K562 (cell line): ENCODE measurements around the gene ZFP57. TPM values are rescaled to one million over a fixed set of nuclear protein-coding genes. Genes with fewer than 3 reads are reported as not detected.

ENCODE experiments used
- ATAC-seq: fragments of 200-7000 bp; cut with Tn5 transposase; 3 replicates; pipeline ENCODE4 v1.9.1; 2020; ENCODE audit warnings: moderate library complexity
- BruUV-seq: library from RNA; stranded (reverse); fragments of 400-500 nt; replicated peaks from 2 replicates; lab custom pipeline; 2021; lab: Mats Ljungman, UMichigan
- CTCF ChIA-PET: fragments of 300-600 bp; formaldehyde crosslinking; extraction: SDS; loops from one replicate; lab custom pipeline; 2021; ENCODE audit warnings: low intra/inter-chr PET ratio; lab: Yijun Ruan, JAX
- POLR2A ChIA-PET: fragments of 300-600, 350-650 bp; sonication (Branson Sonifier 250); formaldehyde crosslinking; extraction: SDS; loops from one replicate; lab custom pipeline; 2021; ENCODE audit warnings: antibody characterized with exemption, inconsistent platforms; lab: Yijun Ruan, JAX
- DNase-seq, 4 experiments: peaks; one replicate each; pipeline versions ENCODE4 v3.0.0 to v3.0.0-alpha.2; 2011 to 2018; ENCODE audit warnings: low spot score in 3 of 4, mixed read lengths in 3 of 4; ENCODE audit errors: extremely low read depth in 1 of 4
- FAIRE-seq: peaks from 2 replicates; lab custom pipeline; 2011; peaks lifted over from hg19 to GRCh38; lab: Jason Lieb, UNC
- H2AFZ ChIP-seq: 2 replicates; pipeline ENCODE4 v1.6.0; 2011; ENCODE audit warnings: low read depth, low read length, control low read depth, inconsistent platforms
- H3K27ac ChIP-seq: fragments of 200-600 bp; 3 replicates; pipeline ENCODE4 v1.8.0; 2011; ENCODE audit warnings: low read depth, mild to moderate bottlenecking, control low read depth, inconsistent platforms, low read length, moderate library complexity, mixed read lengths; ENCODE audit errors: extremely low read depth
- H3K27me3 ChIP-seq, 2 experiments: fragments of 300-600 bp in 1 of 2; 2 replicates in 1 of 2; 3 replicates in 1 of 2; pipeline versions ENCODE4 v1.6.0 to v1.8.0; 2011; ENCODE audit warnings: inconsistent platforms in 2 of 2, low read length in 2 of 2, mild to moderate bottlenecking in 1 of 2, mixed read lengths in 1 of 2, moderate library complexity in 1 of 2; ENCODE audit not compliant: control insufficient read depth in 2 of 2, insufficient read depth in 2 of 2
- H3K36me3 ChIP-seq: fragments of 300-600 bp; 3 replicates; pipeline ENCODE4 v1.8.0; 2011; ENCODE audit warnings: mild to moderate bottlenecking, low read length, inconsistent platforms; ENCODE audit not compliant: control insufficient read depth, insufficient read depth
- H3K4me1 ChIP-seq, 2 experiments: fragments of 200-600 bp in 1 of 2; replicated peaks in 1 of 2; 2 replicates in 1 of 2; 3 replicates in 1 of 2; pipeline versions ENCODE4 v1.5.1 to v1.8.0; 2011; ENCODE audit warnings: inconsistent platforms in 2 of 2, low read length in 2 of 2, mild to moderate bottlenecking in 1 of 2, mixed read lengths in 1 of 2, moderate library complexity in 1 of 2; ENCODE audit not compliant: control insufficient read depth in 2 of 2, insufficient read depth in 2 of 2
- H3K4me2 ChIP-seq: 2 replicates; pipeline ENCODE4 v1.6.1; 2011; ENCODE audit warnings: low read length, control low read depth, inconsistent platforms, mixed read lengths; ENCODE audit not compliant: insufficient read depth
- H3K4me3 ChIP-seq: fragments of 200-600 bp; sonication (generic), shearing (Covaris generic); 2 replicates; pipeline ENCODE4 v1.5.1; 2016; ENCODE audit warnings: control low read depth, inconsistent platforms
- H3K79me2 ChIP-seq: fragments of 200-600 bp; 3 replicates; pipeline ENCODE4 v1.8.0; 2011; ENCODE audit warnings: low read length, inconsistent platforms; ENCODE audit not compliant: control insufficient read depth, insufficient read depth
- H3K9ac ChIP-seq, 2 experiments: 2 replicates each; pipeline versions ENCODE4 v1.6.0 to v1.6.1; 2011; ENCODE audit warnings: low read depth in 2 of 2, low read length in 2 of 2, control low read depth in 1 of 2, inconsistent platforms in 1 of 2, mild to moderate bottlenecking in 1 of 2, mixed read lengths in 1 of 2; ENCODE audit not compliant: insufficient read depth in 1 of 2
- H3K9me1 ChIP-seq: one replicate; pipeline ENCODE4 v1.6.0; 2011; ENCODE audit warnings: inconsistent platforms, mild to moderate bottlenecking, low read length, moderate library complexity; ENCODE audit not compliant: control insufficient read depth, insufficient read depth
- H3K9me3 ChIP-seq: replicated peaks from 2 replicates; pipeline ENCODE4 v1.5.1; 2011; ENCODE audit warnings: low read depth, low read length, inconsistent platforms; ENCODE audit not compliant: control insufficient read depth, insufficient read depth
- H4K20me1 ChIP-seq: replicated peaks from 2 replicates; pipeline ENCODE4 v1.6.1; 2011; ENCODE audit warnings: low read length, inconsistent platforms, mixed read lengths; ENCODE audit not compliant: control insufficient read depth, insufficient read depth
- CLOCK ChIP-seq: fragments of 250-450 bp; sonication (Bioruptor Pico); IDR thresholded peaks from 2 replicates; pipeline ENCODE4 v1.4.0; 2020; ENCODE audit warnings: mild to moderate bottlenecking, moderate library complexity, borderline replicate concordance
- JUNB ChIP-seq: fragments of 450-650 bp; formaldehyde crosslinking; conservative IDR thresholded peaks from 2 replicates; pipeline ENCODE4 v1.4.0; 2020; ENCODE audit warnings: mild to moderate bottlenecking
- SRSF7 ChIP-seq: fragments of 200-400 bp; formaldehyde crosslinking; optimal IDR thresholded peaks from 2 replicates; pipeline ENCODE3; 2017; ENCODE audit warnings: mild to moderate bottlenecking, low read depth, low read length
- TCF3 ChIP-seq: sonication (generic); formaldehyde crosslinking; IDR thresholded peaks from 2 replicates; pipeline ENCODE4 v1.4.0; 2020; ENCODE audit warnings: mild to moderate bottlenecking, missing genetic modification reagents
- WHSC1 ChIP-seq: IDR thresholded peaks from one replicate; pipeline ENCODE4 v1.6.1; 2012; ENCODE audit warnings: low read length, control low read depth, inconsistent platforms
- ZBTB40 ChIP-seq, 2 experiments: fragments of 450-650 bp in 1 of 2; sonication (generic) in 1 of 2; formaldehyde crosslinking in 1 of 2; IDR thresholded peaks; 2 replicates each; pipeline versions ENCODE4 v1.7.1 to v1.9.0; 2016 to 2022; ENCODE audit warnings: inconsistent platforms in 1 of 2, mild to moderate bottlenecking in 1 of 2, missing genetic modification reagents in 1 of 2
- ZNF551 ChIP-seq: fragments of 250-450 bp; sonication (Bioruptor Pico); IDR thresholded peaks from 2 replicates; pipeline ENCODE4 v1.5.0; 2021; ENCODE audit warnings: mild to moderate bottlenecking, moderate library complexity
- WGBS: fragments of 100-300 bp; shearing (Covaris generic); methylation state at CpG from one replicate; pipeline ENCODE4 v1.1.6; 2016; ENCODE audit warnings: low coverage, mixed read lengths; ENCODE audit not compliant: insufficient coverage; ENCODE audit errors: missing lambda C conversion rate; 5-methylcytosine and 5-hydroxymethylcytosine counted together
- in situ Hi-C: fragments of 300-500 bp; cut with MboI; formaldehyde crosslinking; loops from 4 replicates; pipeline ENCODE4 v1.15.0; 2018; ENCODE audit warnings: inconsistent platforms, mixed read lengths
- intact Hi-C: fragments of 100-400 bp; cut with micrococcal nuclease; formaldehyde crosslinking; loops from 2 replicates; pipeline ENCODE4 v1.14.2; 2022
- polyA plus RNA-seq, 8 experiments: library from polyadenylated mRNA; depleted of rRNA in 4 of 8; stranded (reverse) in 5 of 8; unstranded in 3 of 8; fragments of >200 nt; fragmentation: Nextera tagmentation in 2 of 8; fragmentation: Illumina TruSeq in 1 of 8; extraction: Ambion mirVana in 2 of 8; extraction: Trizol in 1 of 8; gene quantifications; 2 replicates each; pipeline versions ENCODE4 v1.2.1 to v1.2.3, GENCODE V29; 2011 to 2014; ENCODE audit warnings: inconsistent platforms in 1 of 8, missing spikeins in 1 of 8
- total RNA-seq, 7 experiments: library from RNA; depleted of rRNA in 6 of 7; stranded (reverse); fragments of >200 nt in 6 of 7; fragmentation: Illumina TruSeq in 2 of 7; extraction: Trizol in 2 of 7; gene quantifications; 2 replicates each; pipeline versions ENCODE4 v1.2.1 to v1.2.3, GENCODE V29; 2011 to 2021; ENCODE audit warnings: low replicate concordance in 1 of 7
- TF ChIP-seq, protein P1 (sequence below): IDR thresholded peaks from 2 replicates; pipeline ENCODE4 v1.6.1; 2014; ENCODE audit warnings: antibody characterized with exemption

Gene ZFP57
- total and polyA plus RNA-seq, 9 of the 15 experiments (the other 6 are each of a cell fraction or from before 2014, with no cell fraction given): 0.04 to 0.28 (median 0.13) TPM

GRCh38 chr6:29726001-29726400 lies 45.0 kb upstream of the ZFP57 start:
- BruUV-seq: no TSS peak
- POLR2A ChIA-PET: interaction anchor here (1.1 to 1.5 kb wide), 2 partner anchors 10 to 18 kb away, joined by 3 to 4 read pairs; no protein-coding TSS in a partner anchor
- intact Hi-C loops: no loop called here
- DNase-seq (no peak), FAIRE-seq (no peak), ATAC-seq (no peak)
- H3K4me2 ChIP-seq: no peak overlapping the region
- H2AFZ ChIP-seq: no peak overlapping the region
- H3K4me3 ChIP-seq: no peak overlapping the region
- H3K79me2 ChIP-seq: no peaks in the 10 kb centered on the region
- no peaks in the 10 kb centered on the region for H3K9me3 ChIP-seq
- CTCF ChIA-PET: no interaction called here
- H3K9me1 ChIP-seq: no peaks in the 10 kb centered on the region
- peaks cover 0 to 10% of the 10 kb centered on the region in 2 experiments; a peak in 2 of 5 replicates for H3K4me1 ChIP-seq
- H3K27me3 ChIP-seq: peaks cover 4 to 39% of the 10 kb centered on the region in 2 experiments; a peak in 2 of 5 replicates
- no peak overlapping the region for H3K27ac ChIP-seq
- 6% methylated on average over 1 of the region's 1 CpG for WGBS
- no peak overlapping the region for H3K9ac ChIP-seq
- H3K36me3 ChIP-seq: no peaks in the 10 kb centered on the region
- in situ Hi-C loops: loop anchor here (25.0 kb wide), 1 partner anchor 111 kb away; the partner anchor contains the start of gene HLA-G
- H4K20me1 ChIP-seq: no peaks in the 10 kb centered on the region
- TF ChIP-seq CLOCK (CRISPR knock-in tag): no peak
- TF ChIP-seq WHSC1: no peak
- TF ChIP-seq, protein P1, sequence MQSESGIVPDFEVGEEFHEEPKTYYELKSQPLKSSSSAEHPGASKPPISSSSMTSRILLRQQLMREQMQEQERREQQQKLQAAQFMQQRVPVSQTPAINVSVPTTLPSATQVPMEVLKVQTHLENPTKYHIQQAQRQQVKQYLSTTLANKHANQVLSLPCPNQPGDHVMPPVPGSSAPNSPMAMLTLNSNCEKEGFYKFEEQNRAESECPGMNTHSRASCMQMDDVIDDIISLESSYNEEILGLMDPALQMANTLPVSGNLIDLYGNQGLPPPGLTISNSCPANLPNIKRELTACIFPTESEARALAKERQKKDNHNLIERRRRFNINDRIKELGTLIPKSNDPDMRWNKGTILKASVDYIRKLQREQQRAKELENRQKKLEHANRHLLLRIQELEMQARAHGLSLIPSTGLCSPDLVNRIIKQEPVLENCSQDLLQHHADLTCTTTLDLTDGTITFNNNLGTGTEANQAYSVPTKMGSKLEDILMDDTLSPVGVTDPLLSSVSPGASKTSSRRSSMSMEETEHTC: no peak
- TF ChIP-seq JUNB (CRISPR knock-in tag): no peak
- no peak for TF ChIP-seq ZBTB40 (IDR thresholded peaks at IDR 0.05)
- no peak for TF ChIP-seq ZBTB40 (CRISPR knock-in tag; IDR thresholded peaks at IDR 0.05)
- no peak for TF ChIP-seq ZNF551 (CRISPR knock-in tag)
- no peak for TF ChIP-seq SRSF7
- no peak for TF ChIP-seq TCF3 (CRISPR knock-in tag)
